GM21360 (cell line): ENCODE data around the gene CHCHD1.
"Not testable (repeated sequence)": the region's sequence is repeated elsewhere in the genome, so short reads cannot be mapped to it uniquely, and the experiment has no call there.

Experiments
- ATAC-seq: cut with Tn5 transposase; IDR thresholded peaks from one replicate; pipeline ENCODE4 v1.9.1; 2021; ENCODE audit warnings: mild to moderate bottlenecking, moderate library complexity; ENCODE audit not compliant: unreplicated experiment

CHCHD1 gene

GRCh38 chr10:73810358-73810734 lies 28.5 kb downstream of the CHCHD1 start:
- ATAC-seq, result no peak

- ATAC-seq, result peak; percentile 29
These were observed 29.1 kb downstream of the CHCHD1 start for GRCh38 chr10:73810735-73811465.

- ATAC-seq, result no peak
These were observed 30.8 kb downstream of the CHCHD1 start for GRCh38 chr10:73812657-73813056.

- no peak for ATAC-seq
These were observed 31.5 kb downstream of the CHCHD1 start for GRCh38 chr10:73813333-73813732.

GRCh38 chr10:73814276-73814895 lies 32.5 kb downstream of the CHCHD1 start:
- no peak for ATAC-seq

- no peak for ATAC-seq
These were observed 33.3 kb downstream of the CHCHD1 start for GRCh38 chr10:73814896-73815718.

GRCh38 chr10:73815719-73816030 lies 33.8 kb downstream of the CHCHD1 start:
- ATAC-seq, result no peak

GRCh38 chr10:73816917-73817729 lies 35.3 kb downstream of the CHCHD1 start:
- no peak for ATAC-seq

- no peak for ATAC-seq
These were observed 36.0 kb downstream of the CHCHD1 start for GRCh38 chr10:73817826-73818225.

GRCh38 chr10:73818402-73818801 lies 36.6 kb downstream of the CHCHD1 start:
- ATAC-seq, result no peak

GRCh38 chr10:73819081-73819480 lies 37.2 kb downstream of the CHCHD1 start:
- ATAC-seq, result no peak

- ATAC-seq, result no peak
These were observed 37.8 kb downstream of the CHCHD1 start for GRCh38 chr10:73819513-73820093.

- no peak for ATAC-seq
These were observed 41.5 kb downstream of the CHCHD1 start for GRCh38 chr10:73823391-73823790.

- ATAC-seq, result no peak
These were observed 42.4 kb downstream of the CHCHD1 start for GRCh38 chr10:73824146-73824725.

GRCh38 chr10:73827346-73828089 lies 45.7 kb downstream of the CHCHD1 start:
- ATAC-seq, result no peak

- no peak for ATAC-seq
These were observed 46.3 kb downstream of the CHCHD1 start for GRCh38 chr10:73828161-73828560.

- not testable (repeated sequence) for ATAC-seq
These were observed 47.2 kb downstream of the CHCHD1 start for GRCh38 chr10:73829090-73829489.
